GM21390 (cell line): Measurements from ENCODE around the gene DNAJC7.

Experiments
- ATAC-seq: cut with Tn5 transposase; IDR thresholded peaks from one replicate; pipeline ENCODE4 v1.9.1; 2021; ENCODE audit not compliant: unreplicated experiment

Gene DNAJC7

GRCh38 chr17:41982026-41982760, 35.0 kb downstream of the DNAJC7 start:
- ATAC-seq: no peak

GRCh38 chr17:41977991-41978390, 39.2 kb downstream of the DNAJC7 start:
- ATAC-seq: no peak

GRCh38 chr17:41976142-41976768, 41.0 kb downstream of the DNAJC7 start:
- no peak for ATAC-seq

- no peak for ATAC-seq
Observed at GRCh38 chr17:41975099-41976083, 41.8 kb downstream of the DNAJC7 start.

- ATAC-seq: no peak
Observed at GRCh38 chr17:41974658-41975057, 42.6 kb downstream of the DNAJC7 start.

- ATAC-seq: no peak
Observed at GRCh38 chr17:41974031-41974430, 43.2 kb downstream of the DNAJC7 start.

GRCh38 chr17:41973408-41973811, 43.8 kb downstream of the DNAJC7 start:
- no peak for ATAC-seq

GRCh38 chr17:41972571-41973407, 44.5 kb downstream of the DNAJC7 start:
- ATAC-seq: no peak

- no peak for ATAC-seq
Observed at GRCh38 chr17:41971721-41972523, 45.3 kb downstream of the DNAJC7 start.

- no peak for ATAC-seq
Observed at GRCh38 chr17:41970901-41971331, 46.3 kb downstream of the DNAJC7 start.

- ATAC-seq: no peak
Observed at GRCh38 chr17:41968676-41969075, 48.6 kb downstream of the DNAJC7 start.

GRCh38 chr17:41967921-41968578, 49.2 kb downstream of the DNAJC7 start:
- ATAC-seq: no peak

- ATAC-seq: peak; percentile 8
Observed at GRCh38 chr17:41967141-41967920, 49.9 kb downstream of the DNAJC7 start.

GRCh38 chr17:41966463-41967140, 50.6 kb downstream of the DNAJC7 start, which contains the start of gene CNP:
Gene CNP (plus strand): TSS chr17:41966795. CDS start chr17:41966885, 90 bp downstream.
- peak; percentile 61 for ATAC-seq

- no peak for ATAC-seq
Observed at GRCh38 chr17:41965694-41966462, 51.4 kb downstream of the DNAJC7 start.

- no peak for ATAC-seq
Observed at GRCh38 chr17:41962768-41963434, 54.3 kb downstream of the DNAJC7 start.
